ENCODE results near the gene DNAJC17. TPM values are rescaled to one million over a fixed set of nuclear protein-coding genes. Genes with fewer than 3 reads are reported as not detected.

DNAJC17 gene
- total RNA-seq, 1 experiment from 2014 or later = 39.3 TPM

DNA sequence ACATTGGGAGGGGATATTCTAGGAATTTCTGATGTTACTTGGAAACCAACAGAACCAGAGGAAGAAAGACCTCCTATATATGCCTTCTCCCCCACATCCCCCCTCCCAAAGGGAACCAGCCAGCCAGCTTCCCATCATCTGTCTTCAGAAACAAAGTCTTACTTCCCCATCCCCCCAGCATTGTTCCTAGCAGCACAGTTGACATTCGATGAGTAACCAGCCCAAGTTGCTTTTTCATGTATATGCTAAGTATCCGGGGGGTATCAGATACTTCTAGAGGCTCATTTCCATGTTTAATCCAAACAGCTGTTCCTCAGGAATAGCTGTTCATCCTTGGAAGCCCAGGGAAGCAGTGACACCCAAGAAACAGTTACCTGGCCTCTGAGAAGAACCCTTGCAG lies 68.2 kb downstream of the DNAJC17 start:
- CTCF ChIA-PET = interaction anchor here (0.6 kb wide), 1 partner anchor 155 kb away, joined by 5 read pairs; no protein-coding TSS in a partner anchor
- H3K27me3 ChIP-seq (ENCODE audit: control insufficient read depth, insufficient read depth, low read length) = no peaks in the 10 kb centered on the region
- H3K4me1 ChIP-seq (ENCODE audit: control insufficient read depth, insufficient read depth, low read length) = no peaks in the 10 kb centered on the region
- ATAC-seq (no peak), DNase-seq (ENCODE audit: low read depth, low spot score) (no peak)
- intact Hi-C loops (cut with micrococcal nuclease; ENCODE audit: unreplicated experiment) = no loop called here
- H3K36me3 ChIP-seq (ENCODE audit: control insufficient read depth, insufficient read depth, low read length) = peaks cover 9% of the 10 kb centered on the region; the same call in 1 of the 2 replicates
- TF ChIP-seq, protein P1, sequence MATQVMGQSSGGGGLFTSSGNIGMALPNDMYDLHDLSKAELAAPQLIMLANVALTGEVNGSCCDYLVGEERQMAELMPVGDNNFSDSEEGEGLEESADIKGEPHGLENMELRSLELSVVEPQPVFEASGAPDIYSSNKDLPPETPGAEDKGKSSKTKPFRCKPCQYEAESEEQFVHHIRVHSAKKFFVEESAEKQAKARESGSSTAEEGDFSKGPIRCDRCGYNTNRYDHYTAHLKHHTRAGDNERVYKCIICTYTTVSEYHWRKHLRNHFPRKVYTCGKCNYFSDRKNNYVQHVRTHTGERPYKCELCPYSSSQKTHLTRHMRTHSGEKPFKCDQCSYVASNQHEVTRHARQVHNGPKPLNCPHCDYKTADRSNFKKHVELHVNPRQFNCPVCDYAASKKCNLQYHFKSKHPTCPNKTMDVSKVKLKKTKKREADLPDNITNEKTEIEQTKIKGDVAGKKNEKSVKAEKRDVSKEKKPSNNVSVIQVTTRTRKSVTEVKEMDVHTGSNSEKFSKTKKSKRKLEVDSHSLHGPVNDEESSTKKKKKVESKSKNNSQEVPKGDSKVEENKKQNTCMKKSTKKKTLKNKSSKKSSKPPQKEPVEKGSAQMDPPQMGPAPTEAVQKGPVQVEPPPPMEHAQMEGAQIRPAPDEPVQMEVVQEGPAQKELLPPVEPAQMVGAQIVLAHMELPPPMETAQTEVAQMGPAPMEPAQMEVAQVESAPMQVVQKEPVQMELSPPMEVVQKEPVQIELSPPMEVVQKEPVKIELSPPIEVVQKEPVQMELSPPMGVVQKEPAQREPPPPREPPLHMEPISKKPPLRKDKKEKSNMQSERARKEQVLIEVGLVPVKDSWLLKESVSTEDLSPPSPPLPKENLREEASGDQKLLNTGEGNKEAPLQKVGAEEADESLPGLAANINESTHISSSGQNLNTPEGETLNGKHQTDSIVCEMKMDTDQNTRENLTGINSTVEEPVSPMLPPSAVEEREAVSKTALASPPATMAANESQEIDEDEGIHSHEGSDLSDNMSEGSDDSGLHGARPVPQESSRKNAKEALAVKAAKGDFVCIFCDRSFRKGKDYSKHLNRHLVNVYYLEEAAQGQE (IDR thresholded peaks at IDR 0.05; ENCODE audit: insufficient read depth in 1 of 2, low read depth in 2 of 2, low read length in 1 of 2) = no peak
- TF ChIP-seq SIN3A (IDR thresholded peaks at IDR 0.05; ENCODE audit: borderline replicate concordance, insufficient read depth, low read depth, low read length) (no peak), POLR2AphosphoS5 (IDR thresholded peaks at IDR 0.05; ENCODE audit: low read depth, low read length) (no peak), TCF7L2 (IDR thresholded peaks at IDR 0.05; ENCODE audit: low read depth, low read length) (no peak)
- TF ChIP-seq, protein P2, sequence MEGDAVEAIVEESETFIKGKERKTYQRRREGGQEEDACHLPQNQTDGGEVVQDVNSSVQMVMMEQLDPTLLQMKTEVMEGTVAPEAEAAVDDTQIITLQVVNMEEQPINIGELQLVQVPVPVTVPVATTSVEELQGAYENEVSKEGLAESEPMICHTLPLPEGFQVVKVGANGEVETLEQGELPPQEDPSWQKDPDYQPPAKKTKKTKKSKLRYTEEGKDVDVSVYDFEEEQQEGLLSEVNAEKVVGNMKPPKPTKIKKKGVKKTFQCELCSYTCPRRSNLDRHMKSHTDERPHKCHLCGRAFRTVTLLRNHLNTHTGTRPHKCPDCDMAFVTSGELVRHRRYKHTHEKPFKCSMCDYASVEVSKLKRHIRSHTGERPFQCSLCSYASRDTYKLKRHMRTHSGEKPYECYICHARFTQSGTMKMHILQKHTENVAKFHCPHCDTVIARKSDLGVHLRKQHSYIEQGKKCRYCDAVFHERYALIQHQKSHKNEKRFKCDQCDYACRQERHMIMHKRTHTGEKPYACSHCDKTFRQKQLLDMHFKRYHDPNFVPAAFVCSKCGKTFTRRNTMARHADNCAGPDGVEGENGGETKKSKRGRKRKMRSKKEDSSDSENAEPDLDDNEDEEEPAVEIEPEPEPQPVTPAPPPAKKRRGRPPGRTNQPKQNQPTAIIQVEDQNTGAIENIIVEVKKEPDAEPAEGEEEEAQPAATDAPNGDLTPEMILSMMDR (IDR thresholded peaks at IDR 0.05) = no peak
- H3K4me3 ChIP-seq (ENCODE audit: low read depth in 2 of 2, low read length in 2 of 2) = no peak overlapping the region
- in situ Hi-C loops (cut with HindIII; ENCODE audit: low pct_unique_long_range_greater_than_20kb, low sequenced_read_pairs) = no loop called here
- POLR2A ChIA-PET = no interaction called here
- H3K27ac ChIP-seq (ENCODE audit: low read length) = no peak overlapping the region
- H3K9me3 ChIP-seq (ENCODE audit: control insufficient read depth, insufficient read depth, low read depth, low read length) = no peaks in the 10 kb centered on the region
- no TSS peak for BruUV-seq (replicated peaks)

GRCh38 chr15:40737048-40737447 lies 70.2 kb downstream of the DNAJC17 start:
- Histone ChIP-seq H3K4me3 (ENCODE audit: low read depth in 2 of 2, low read length in 2 of 2) (no peak overlapping the region), H3K36me3 (ENCODE audit: control insufficient read depth, insufficient read depth, low read length) (peaks cover 9% of the 10 kb centered on the region; the same call in 1 of the 2 replicates), H3K27me3 (ENCODE audit: control insufficient read depth, insufficient read depth, low read length) (no peaks in the 10 kb centered on the region), H3K27ac (ENCODE audit: low read length) (no peak overlapping the region), H3K9me3 (ENCODE audit: control insufficient read depth, insufficient read depth, low read depth, low read length) (no peaks in the 10 kb centered on the region), H3K4me1 (ENCODE audit: control insufficient read depth, insufficient read depth, low read length) (no peaks in the 10 kb centered on the region)
- ChIA-PET CTCF (no interaction called here), POLR2A (interaction anchor here (0.6 kb wide), 1 partner anchor 452 kb away, joined by 3 read pairs; no protein-coding TSS in a partner anchor)
- no TSS peak for BruUV-seq (replicated peaks)
- in situ Hi-C loops (cut with HindIII; ENCODE audit: low pct_unique_long_range_greater_than_20kb, low sequenced_read_pairs) (no loop called here), intact Hi-C loops (cut with micrococcal nuclease; ENCODE audit: unreplicated experiment) (no loop called here)
- TF ChIP-seq, protein P1 (IDR thresholded peaks at IDR 0.05; ENCODE audit: insufficient read depth in 1 of 2, low read depth in 2 of 2, low read length in 1 of 2) = no peak
- no peak for ATAC-seq
- no peak for DNase-seq (ENCODE audit: low read depth, low spot score)
